Measurements from ENCODE around the gene SCNN1A.

SCNN1A gene

GRCh38 chr12:6333566-6333965 is 41.8 kb downstream of the SCNN1A start:
- Histone ChIP-seq H3K27me3 (ENCODE audit: control insufficient read depth, insufficient read depth, low read length) (no peaks in the 10 kb centered on the region), H3K4me1 (ENCODE audit: control insufficient read depth, low read depth, low read length) (peaks cover 34% of the 10 kb centered on the region), H3K36me3 (ENCODE audit: control insufficient read depth, low read depth, low read length) (peaks cover 48% of the 10 kb centered on the region), H3K9ac (ENCODE audit: low read length) (no peak overlapping the region), H3K27ac (ENCODE audit: low read length) (no peak overlapping the region), H3K9me3 (ENCODE audit: control insufficient read depth, low read depth, low read length) (no peaks in the 10 kb centered on the region), H3K4me3 (ENCODE audit: low read length) (no peak overlapping the region)

GRCh38 chr12:6333029-6333428 is 42.3 kb downstream of the SCNN1A start:
- H3K27me3 ChIP-seq (ENCODE audit: control insufficient read depth, insufficient read depth, low read length), result no peaks in the 10 kb centered on the region
- H3K9ac ChIP-seq (ENCODE audit: low read length), result no peak overlapping the region
- H3K27ac ChIP-seq (ENCODE audit: low read length), result no peak overlapping the region
- H3K36me3 ChIP-seq (ENCODE audit: control insufficient read depth, low read depth, low read length), result peaks cover 53% of the 10 kb centered on the region
- no peaks in the 10 kb centered on the region for H3K9me3 ChIP-seq (ENCODE audit: control insufficient read depth, low read depth, low read length)
- H3K4me3 ChIP-seq (ENCODE audit: low read length), result no peak overlapping the region
- peaks cover 30% of the 10 kb centered on the region for H3K4me1 ChIP-seq (ENCODE audit: control insufficient read depth, low read depth, low read length)

- no peak overlapping the region for H3K9ac ChIP-seq (ENCODE audit: low read length)
- no peak overlapping the region for H3K4me3 ChIP-seq (ENCODE audit: low read length)
- peaks cover 28% of the 10 kb centered on the region for H3K4me1 ChIP-seq (ENCODE audit: control insufficient read depth, low read depth, low read length)
- H3K27ac ChIP-seq (ENCODE audit: low read length), result no peak overlapping the region
- H3K36me3 ChIP-seq (ENCODE audit: control insufficient read depth, low read depth, low read length), result peaks cover 55% of the 10 kb centered on the region
- H3K9me3 ChIP-seq (ENCODE audit: control insufficient read depth, low read depth, low read length), result no peaks in the 10 kb centered on the region
- H3K27me3 ChIP-seq (ENCODE audit: control insufficient read depth, insufficient read depth, low read length), result no peaks in the 10 kb centered on the region
Measured at GRCh38 chr12:6332459-6332858, 42.9 kb downstream of the SCNN1A start.

DNA sequence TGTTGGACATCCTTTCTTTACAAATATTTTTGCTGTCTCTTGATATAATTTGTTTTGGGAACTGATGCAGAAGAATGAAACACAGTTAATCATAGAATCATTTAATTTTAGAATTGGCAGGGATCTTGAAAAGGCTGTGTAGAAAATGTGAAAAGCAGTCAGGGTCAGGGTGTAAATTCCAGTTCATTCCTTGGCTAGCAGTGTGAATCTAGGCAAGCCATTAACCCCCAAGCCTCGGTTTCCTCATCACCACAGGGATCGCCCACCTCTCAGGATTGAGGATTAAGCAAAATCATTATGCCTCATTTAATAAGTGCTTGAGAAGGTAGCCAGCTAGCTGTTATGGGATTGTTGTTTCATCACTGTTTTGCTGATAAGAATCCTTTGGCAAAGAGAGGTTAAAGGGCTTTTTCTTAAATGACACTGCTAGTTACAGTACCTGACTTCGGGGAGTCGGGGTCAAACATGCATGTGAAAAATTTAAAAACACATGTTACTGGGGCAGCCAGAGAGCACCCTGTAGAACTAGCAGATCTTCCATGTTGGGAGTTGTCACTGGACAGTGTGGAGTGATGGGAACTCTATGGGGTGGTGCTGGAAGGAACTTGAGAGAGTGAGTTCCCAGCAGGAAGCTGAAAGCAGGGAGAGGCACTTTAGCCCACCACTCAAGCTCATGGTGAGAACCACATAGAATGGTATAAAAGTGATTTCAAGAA is 44.2 kb downstream of the SCNN1A start:
- no peak overlapping the region for H3K9ac ChIP-seq (ENCODE audit: low read length)
- H3K36me3 ChIP-seq (ENCODE audit: control insufficient read depth, low read depth, low read length), result peaks cover 55% of the 10 kb centered on the region
- no peak overlapping the region for H3K27ac ChIP-seq (ENCODE audit: low read length)
- H3K4me3 ChIP-seq (ENCODE audit: low read length), result no peak overlapping the region
- H3K27me3 ChIP-seq (ENCODE audit: control insufficient read depth, insufficient read depth, low read length), result no peaks in the 10 kb centered on the region
- H3K9me3 ChIP-seq (ENCODE audit: control insufficient read depth, low read depth, low read length), result no peaks in the 10 kb centered on the region
- H3K4me1 ChIP-seq (ENCODE audit: control insufficient read depth, low read depth, low read length), result peaks cover 26% of the 10 kb centered on the region

- H3K9ac ChIP-seq (ENCODE audit: low read length), result no peak overlapping the region
- H3K27me3 ChIP-seq (ENCODE audit: control insufficient read depth, insufficient read depth, low read length), result no peaks in the 10 kb centered on the region
- no peak overlapping the region for H3K4me3 ChIP-seq (ENCODE audit: low read length)
- H3K4me1 ChIP-seq (ENCODE audit: control insufficient read depth, low read depth, low read length), result peaks cover 24% of the 10 kb centered on the region
- no peaks in the 10 kb centered on the region for H3K9me3 ChIP-seq (ENCODE audit: control insufficient read depth, low read depth, low read length)
- no peak overlapping the region for H3K27ac ChIP-seq (ENCODE audit: low read length)
- H3K36me3 ChIP-seq (ENCODE audit: control insufficient read depth, low read depth, low read length), result peaks cover 55% of the 10 kb centered on the region
Measured at GRCh38 chr12:6330192-6330591, 45.2 kb downstream of the SCNN1A start.

DNA sequence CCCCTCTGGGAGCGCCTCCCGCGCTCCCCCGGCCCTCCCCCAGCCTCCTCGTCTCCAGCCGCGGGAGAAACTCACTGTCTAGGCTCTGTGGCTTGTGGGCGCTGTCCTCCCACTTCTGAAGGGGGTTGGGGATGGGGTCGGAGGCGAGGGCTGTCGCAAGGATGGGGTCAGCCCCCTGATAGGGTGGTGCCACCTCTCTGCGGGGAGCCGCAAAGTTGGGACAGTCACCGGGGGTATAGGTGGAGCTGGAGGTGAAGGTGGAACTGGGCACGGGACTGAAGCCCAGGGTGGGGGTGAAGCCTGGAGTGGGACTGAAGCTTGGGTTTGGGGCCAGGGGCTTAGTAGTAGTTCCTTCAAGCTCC is 45.7 kb downstream of the SCNN1A start:
- H3K9me3 ChIP-seq (ENCODE audit: control insufficient read depth, low read depth, low read length), result no peaks in the 10 kb centered on the region
- peaks cover 55% of the 10 kb centered on the region for H3K36me3 ChIP-seq (ENCODE audit: control insufficient read depth, low read depth, low read length)
- peaks cover 24% of the 10 kb centered on the region for H3K4me1 ChIP-seq (ENCODE audit: control insufficient read depth, low read depth, low read length)
- no peak overlapping the region for H3K27ac ChIP-seq (ENCODE audit: low read length)
- no peak overlapping the region for H3K9ac ChIP-seq (ENCODE audit: low read length)
- no peaks in the 10 kb centered on the region for H3K27me3 ChIP-seq (ENCODE audit: control insufficient read depth, insufficient read depth, low read length)
- no peak overlapping the region for H3K4me3 ChIP-seq (ENCODE audit: low read length)

DNA sequence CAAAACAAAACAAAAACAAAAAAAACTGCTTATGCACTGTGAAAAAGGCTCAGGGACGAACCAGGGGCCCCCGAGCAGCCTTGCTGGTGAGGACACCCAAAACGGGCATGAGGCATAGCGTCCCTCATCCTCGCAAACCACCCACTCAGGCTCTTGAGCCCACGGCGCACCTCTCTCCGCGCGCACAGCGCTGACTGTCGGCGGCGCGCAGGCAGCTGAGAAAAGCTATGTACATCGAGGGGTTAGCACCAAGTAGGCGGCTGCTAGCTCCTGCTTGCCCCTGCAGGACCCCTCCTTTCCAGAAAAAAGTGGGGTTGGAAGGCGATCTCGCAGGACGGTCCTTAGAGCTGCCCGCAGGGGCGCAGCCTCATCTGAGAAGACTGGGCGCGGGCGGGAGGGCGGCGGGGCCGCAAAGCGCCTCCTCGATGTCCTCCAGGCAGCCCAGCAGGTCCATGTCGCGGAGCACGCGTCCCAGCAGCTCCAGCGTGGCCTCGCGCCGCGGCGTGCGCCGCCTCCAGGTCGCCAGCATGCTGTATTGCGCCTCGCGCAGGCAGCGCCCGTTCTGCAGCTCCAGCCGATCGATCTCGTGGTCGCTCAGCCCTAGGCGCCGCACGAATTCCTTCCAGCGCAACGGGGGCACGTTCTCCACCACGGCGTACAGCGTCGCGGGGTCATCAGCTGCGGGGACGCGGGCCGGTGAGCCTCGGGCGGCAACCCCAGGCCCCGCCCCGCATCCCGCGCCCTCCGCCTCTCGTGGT is 46.2 kb downstream of the SCNN1A start:
- peaks cover 27% of the 10 kb centered on the region for H3K4me1 ChIP-seq (ENCODE audit: control insufficient read depth, low read depth, low read length)
- no peak overlapping the region for H3K9ac ChIP-seq (ENCODE audit: low read length)
- peaks cover 53% of the 10 kb centered on the region for H3K36me3 ChIP-seq (ENCODE audit: control insufficient read depth, low read depth, low read length)
- no peaks in the 10 kb centered on the region for H3K9me3 ChIP-seq (ENCODE audit: control insufficient read depth, low read depth, low read length)
- no peak overlapping the region for H3K27ac ChIP-seq (ENCODE audit: low read length)
- no peaks in the 10 kb centered on the region for H3K27me3 ChIP-seq (ENCODE audit: control insufficient read depth, insufficient read depth, low read length)
- H3K4me3 ChIP-seq (ENCODE audit: low read length), result no peak overlapping the region

- H3K27me3 ChIP-seq (ENCODE audit: control insufficient read depth, insufficient read depth, low read length), result no peaks in the 10 kb centered on the region
- H3K4me3 ChIP-seq (ENCODE audit: low read length), result no peak overlapping the region
- H3K27ac ChIP-seq (ENCODE audit: low read length), result no peak overlapping the region
- peaks cover 45% of the 10 kb centered on the region for H3K36me3 ChIP-seq (ENCODE audit: control insufficient read depth, low read depth, low read length)
- peaks cover 34% of the 10 kb centered on the region for H3K4me1 ChIP-seq (ENCODE audit: control insufficient read depth, low read depth, low read length)
- H3K9ac ChIP-seq (ENCODE audit: low read length), result no peak overlapping the region
- H3K9me3 ChIP-seq (ENCODE audit: control insufficient read depth, low read depth, low read length), result no peaks in the 10 kb centered on the region
Measured at GRCh38 chr12:6328045-6328779, 47.2 kb downstream of the SCNN1A start.

DNA sequence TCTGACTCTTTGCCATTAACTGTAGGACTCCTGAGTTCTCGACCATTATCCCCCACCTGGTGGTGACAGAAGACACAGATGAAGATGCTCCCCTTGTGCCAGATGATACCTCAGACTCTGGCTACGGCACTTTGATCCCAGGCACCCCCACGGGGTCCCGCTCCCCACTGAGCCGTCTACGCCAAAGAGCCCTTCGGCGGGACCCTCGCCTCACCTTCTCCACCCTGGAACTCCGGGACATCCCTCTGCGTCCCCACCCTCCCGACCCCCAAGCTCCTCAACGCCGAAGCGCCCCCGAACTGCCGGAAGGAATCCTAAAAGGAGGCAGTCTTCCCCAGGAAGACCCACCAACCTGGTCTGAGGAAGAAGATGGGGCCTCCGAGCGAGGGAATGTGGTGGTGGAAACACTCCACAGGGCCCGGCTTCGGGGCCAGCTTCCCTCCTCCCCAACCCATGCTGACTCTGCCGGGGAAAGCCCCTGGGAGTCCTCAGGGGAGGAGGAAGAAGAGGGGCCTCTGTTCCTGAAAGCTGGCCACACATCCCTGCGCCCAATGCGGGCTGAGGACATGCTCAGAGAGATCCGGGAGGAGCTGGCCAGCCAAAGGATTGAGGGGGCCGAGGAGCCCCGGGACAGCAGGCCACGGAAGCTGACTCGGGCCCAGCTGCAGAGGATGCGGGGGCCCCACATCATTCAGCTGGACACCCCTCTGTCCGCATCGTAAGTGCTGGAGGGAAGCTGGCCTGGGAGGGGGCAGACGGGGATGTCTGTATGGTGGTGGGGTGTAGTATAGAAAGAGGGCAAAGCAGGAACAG is 47.9 kb downstream of the SCNN1A start:
- peaks cover 38% of the 10 kb centered on the region for H3K36me3 ChIP-seq (ENCODE audit: control insufficient read depth, low read depth, low read length)

DNA sequence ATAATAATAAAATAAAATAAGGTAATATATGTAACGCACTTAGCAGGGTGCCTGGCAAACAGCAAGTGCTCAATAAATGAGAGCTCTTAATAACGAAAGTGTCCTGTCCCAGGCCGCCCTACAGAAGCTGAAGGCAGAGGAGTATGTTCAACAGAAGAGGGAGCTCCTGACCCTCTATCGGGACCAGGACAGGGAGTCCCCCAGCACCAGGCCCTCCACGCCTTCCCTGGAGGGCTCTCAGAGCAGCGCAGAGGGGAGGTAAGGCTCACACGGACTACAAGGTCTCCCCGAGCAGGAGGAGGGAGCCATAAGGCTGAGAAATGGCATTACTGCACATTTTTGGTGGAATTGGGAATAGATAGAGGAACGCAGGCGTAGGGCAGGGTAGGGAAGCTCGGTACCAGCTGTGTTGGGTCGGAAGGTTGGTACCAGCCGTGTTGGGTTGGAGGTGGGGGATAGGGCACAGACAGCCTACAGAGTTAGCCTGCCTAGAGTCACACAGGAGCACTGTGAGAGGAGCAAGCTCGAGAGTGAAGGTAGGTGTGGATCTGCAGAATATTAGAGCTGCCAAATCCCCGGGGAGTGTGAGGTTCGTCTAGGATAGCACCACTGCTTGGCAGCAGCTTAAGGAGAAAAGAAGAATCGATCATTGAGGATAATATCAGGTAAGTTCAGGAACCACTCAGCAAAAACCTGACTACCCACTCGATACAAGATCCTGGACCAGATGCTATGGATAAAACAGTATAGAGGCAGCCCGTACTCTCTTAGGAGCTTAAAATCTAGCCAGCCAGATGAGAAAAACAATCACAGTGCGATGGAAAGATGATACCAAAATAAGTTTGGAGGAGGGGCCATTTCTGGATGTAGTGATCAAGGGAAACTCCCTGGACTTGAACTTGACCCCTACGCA is 48.8 kb downstream of the SCNN1A start:
- Histone ChIP-seq H3K9me3 (ENCODE audit: control insufficient read depth, low read depth, low read length) (no peaks in the 10 kb centered on the region), H3K4me1 (ENCODE audit: control insufficient read depth, low read depth, low read length) (peaks cover 49% of the 10 kb centered on the region), H3K27ac (ENCODE audit: low read length) (no peak overlapping the region)

More for the DNA sequence above, 47.9 kb downstream of the SCNN1A start:
- Histone ChIP-seq H3K27me3 (ENCODE audit: control insufficient read depth, insufficient read depth, low read length) (no peaks in the 10 kb centered on the region), H3K9ac (ENCODE audit: low read length) (no peak overlapping the region), H3K9me3 (ENCODE audit: control insufficient read depth, low read depth, low read length) (no peaks in the 10 kb centered on the region), H3K4me3 (ENCODE audit: low read length) (no peak overlapping the region), H3K4me1 (ENCODE audit: control insufficient read depth, low read depth, low read length) (peaks cover 41% of the 10 kb centered on the region), H3K27ac (ENCODE audit: low read length) (no peak overlapping the region)

More for the DNA sequence above, 48.8 kb downstream of the SCNN1A start:
- no peaks in the 10 kb centered on the region for H3K27me3 ChIP-seq (ENCODE audit: control insufficient read depth, insufficient read depth, low read length)
- no peak overlapping the region for H3K9ac ChIP-seq (ENCODE audit: low read length)
- peaks cover 32% of the 10 kb centered on the region for H3K36me3 ChIP-seq (ENCODE audit: control insufficient read depth, low read depth, low read length)
- no peak overlapping the region for H3K4me3 ChIP-seq (ENCODE audit: low read length)
